Colonic mucosa (tissue), 4 donors: ENCODE measurements around the gene SLC44A2. TPM values are rescaled to one million over a fixed set of nuclear protein-coding genes. Genes with fewer than 3 reads are reported as not detected.
A peak's percentile ranks its signal among the peaks of the same experiment; 100 is the strongest.

Source experiments
- DNase-seq: peaks from one replicate; pipeline ENCODE4 v3.0.0-alpha.2; 2020
- H3K27ac ChIP-seq: fragments of 200-600 bp; one replicate; pipeline ENCODE4 v1.8.0; 2021
- H3K27me3 ChIP-seq: fragments of 200-600 bp; one replicate; pipeline ENCODE4 v1.8.0; 2021
- H3K36me3 ChIP-seq: fragments of 200-600 bp; one replicate; pipeline ENCODE4 v1.8.0; 2021
- H3K4me1 ChIP-seq: fragments of 200-600 bp; one replicate; pipeline ENCODE4 v1.8.0; 2021; ENCODE audit warnings: mild to moderate bottlenecking
- H3K4me3 ChIP-seq: fragments of 200-600 bp; one replicate; pipeline ENCODE4 v1.8.0; 2021
- H3K9ac ChIP-seq, 2 donors: one replicate each; pipeline ENCODE4 v1.7.0; 2013; ENCODE audit warnings: control low read depth in 2 of 2, low read depth in 2 of 2, low read length in 2 of 2
- H3K9me3 ChIP-seq: fragments of 200-600 bp; one replicate; pipeline ENCODE4 v1.8.0; 2021
- CTCF ChIP-seq: fragments of 200-600 bp; IDR thresholded peaks from one replicate; pipeline ENCODE4 v1.8.0; 2022; ENCODE audit warnings: antibody characterized with exemption, mild to moderate bottlenecking
- intact Hi-C: fragments of 100-400 bp; cut with DNase I; formaldehyde crosslinking; loops from one replicate; pipeline ENCODE4 v1.14.1; 2022
- total RNA-seq, 2 donors: library from RNA; stranded (reverse); fragmentation: NEBNext Ultra II Directional in 1 of 2; extraction: Animal tissue kit (Norgen Biotek cat#: 25700) in 1 of 2; gene quantifications; one replicate each; pipeline ENCODE4 v1.2.1, GENCODE V29; 2021
- donor health status: healthy.
- donor health status: DM: no; HTN: no; CAD: no.
- donor health status: DM: no; HTN: no; CAD: no.

SLC44A2 gene
- total RNA-seq, 2 donors from 2014 or later = 87.1 to 137 TPM

- Histone ChIP-seq H3K27me3 (no peaks in the 10 kb centered on the region), H3K4me1 (peaks cover 9% of the 10 kb centered on the region), H3K36me3 (no peaks in the 10 kb centered on the region), H3K27ac (peak within 1 kb of the TSS; percentile 95), H3K4me3 (peak within 1 kb of the TSS; percentile 98), H3K9me3 (no peaks in the 10 kb centered on the region), H3K9ac (peak within 1 kb of the TSS; percentile 97 to 99)
- peak; percentile 99 for DNase-seq
- TF ChIP-seq CTCF = no peak
- intact Hi-C loops = no loop called here
Measured at GRCh38 chr19:10653732-10654609, 28.6 kb downstream of the SLC44A2 start, which contains the start of gene ILF3. Gene ILF3 (plus strand): TSS chr19:10654346. CDS start chr19:10670606, 16,260 bp downstream.

DNA sequence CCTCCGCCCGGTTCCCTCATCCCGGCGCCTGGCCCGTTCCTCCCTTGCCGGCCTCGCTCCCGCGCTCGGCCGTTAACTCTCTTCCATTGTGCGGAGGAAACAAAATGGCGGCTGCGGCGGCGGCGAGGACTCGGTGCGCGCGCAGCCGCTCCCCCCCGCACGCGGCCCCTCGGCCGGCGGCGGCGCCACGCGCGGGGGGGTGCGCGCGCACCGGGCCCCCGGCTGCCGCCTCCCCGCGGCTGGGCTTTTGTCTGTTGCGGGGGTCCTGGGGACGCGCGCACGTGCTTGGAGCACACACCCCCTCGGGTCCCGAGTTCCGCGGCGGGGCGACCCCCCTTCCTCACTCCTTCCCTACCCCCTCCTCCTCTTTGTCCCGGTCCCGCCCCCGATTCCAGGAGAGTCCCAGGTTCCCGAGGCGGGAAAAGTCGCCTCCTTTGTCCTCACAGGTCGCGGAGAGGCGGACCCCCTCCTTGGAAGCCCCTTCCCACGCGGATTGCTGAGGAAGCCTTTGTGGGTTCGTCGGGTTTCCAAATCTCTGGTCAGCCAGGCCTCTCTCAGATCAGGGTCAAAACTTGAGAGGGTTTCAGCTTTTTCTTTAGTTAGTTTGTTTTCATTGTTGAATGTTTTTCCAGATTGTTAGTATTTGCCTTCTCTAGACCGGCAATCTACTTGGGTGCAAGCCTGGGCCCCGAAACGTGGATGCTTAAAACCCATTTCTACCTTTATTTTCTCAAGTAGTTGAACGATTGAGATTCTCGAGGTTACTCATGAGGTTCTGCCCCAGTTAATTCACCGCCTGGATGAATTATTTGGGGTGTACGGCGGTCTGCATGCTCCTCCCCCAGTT is 29.5 kb downstream of the SLC44A2 start:
- H3K9ac ChIP-seq = peak overlapping the region; percentile 84 to 97
- no peak for TF ChIP-seq CTCF
- peak; percentile 52 for DNase-seq
- H3K4me1 ChIP-seq = peaks cover 9% of the 10 kb centered on the region
- peak overlapping the region; percentile 95 for H3K27ac ChIP-seq
- no peaks in the 10 kb centered on the region for H3K27me3 ChIP-seq
- H3K9me3 ChIP-seq = no peaks in the 10 kb centered on the region
- intact Hi-C loops = no loop called here
- H3K4me3 ChIP-seq = peak overlapping the region; percentile 98
- no peaks in the 10 kb centered on the region for H3K36me3 ChIP-seq

- TF ChIP-seq CTCF = no peak
- peak; percentile 42 for DNase-seq
- Histone ChIP-seq H3K27ac (peak overlapping the region; percentile 5), H3K36me3 (no peaks in the 10 kb centered on the region), H3K27me3 (no peaks in the 10 kb centered on the region), H3K9me3 (no peaks in the 10 kb centered on the region), H3K9ac (peak overlapping the region; percentile 74 to 83), H3K4me3 (peak overlapping the region; percentile 98), H3K4me1 (peaks cover 9% of the 10 kb centered on the region)
- intact Hi-C loops = no loop called here
Measured at GRCh38 chr19:10655457-10656312, 30.3 kb downstream of the SLC44A2 start.

GRCh38 chr19:10660346-10660745 is 35.0 kb downstream of the SLC44A2 start:
- no peak for TF ChIP-seq CTCF
- no peak overlapping the region for H3K27ac ChIP-seq
- no peak overlapping the region for H3K4me3 ChIP-seq
- peaks cover 9% of the 10 kb centered on the region for H3K4me1 ChIP-seq
- H3K27me3 ChIP-seq = no peaks in the 10 kb centered on the region
- no peak for DNase-seq
- H3K36me3 ChIP-seq = no peaks in the 10 kb centered on the region
- H3K9ac ChIP-seq = no peak overlapping the region
- H3K9me3 ChIP-seq = no peaks in the 10 kb centered on the region
- intact Hi-C loops = no loop called here

DNA sequence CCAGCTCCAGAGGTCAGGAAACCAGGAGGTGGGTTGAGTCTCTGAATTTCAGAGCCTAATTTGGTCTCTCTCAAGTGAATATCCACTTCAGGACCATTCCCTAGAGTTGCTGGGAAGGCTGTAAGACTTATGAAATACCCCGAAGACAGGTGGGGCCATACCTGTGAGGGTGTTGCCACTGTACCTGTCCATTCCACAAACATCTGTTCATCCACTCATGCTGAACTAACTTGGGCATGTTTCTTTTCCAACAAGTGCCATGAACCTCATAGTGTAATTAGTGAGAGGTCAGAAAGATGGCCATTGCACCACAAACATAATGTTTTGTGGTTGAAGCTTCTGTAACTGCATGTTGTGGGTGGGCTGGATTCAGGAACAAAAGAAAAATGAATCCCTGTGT is 36.6 kb downstream of the SLC44A2 start:
- Histone ChIP-seq H3K27me3 (no peaks in the 10 kb centered on the region), H3K9ac (no peak overlapping the region), H3K9me3 (no peaks in the 10 kb centered on the region), H3K36me3 (no peaks in the 10 kb centered on the region), H3K4me3 (no peak overlapping the region), H3K4me1 (no peaks in the 10 kb centered on the region), H3K27ac (no peak overlapping the region)
- intact Hi-C loops = no loop called here
- no peak for DNase-seq
- no peak for TF ChIP-seq CTCF
